ENCODE results near the gene VOPP1. TPM values are rescaled to one million over a fixed set of nuclear protein-coding genes. Genes with fewer than 3 reads are reported as not detected.
A peak's percentile ranks its signal among the peaks of the same experiment; 100 is the strongest.

The VOPP1 gene
- total and polyA plus RNA-seq, 2 experiments from 2014 or later: 27.5 to 86.5 TPM

DNA sequence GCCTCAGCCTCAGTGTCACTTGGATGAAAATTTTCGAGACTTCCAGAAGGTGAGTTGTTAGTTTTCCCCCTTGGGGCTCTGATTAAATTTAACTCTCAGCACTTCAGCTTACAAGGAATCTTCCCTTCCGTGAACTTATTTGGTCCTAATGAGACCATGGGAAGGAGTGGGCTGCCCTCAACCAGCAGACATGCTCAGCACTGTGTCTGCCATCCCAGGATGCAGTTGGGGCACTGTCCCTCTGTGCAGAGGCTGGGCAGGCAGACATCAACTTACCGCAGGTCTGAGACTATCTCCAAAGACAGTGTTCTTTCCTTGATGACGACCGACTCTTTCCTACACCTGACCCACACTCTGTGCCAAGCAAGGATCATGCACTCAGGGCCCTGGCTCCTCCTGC lies 36.7 kb downstream of the VOPP1 start:
- DNase-seq: no peak
- Histone ChIP-seq H3F3A (ENCODE audit: insufficient read depth) (peaks cover 44% of the 10 kb centered on the region), H3K27me3 (replicated peaks; ENCODE audit: insufficient read depth) (no peaks in the 10 kb centered on the region), H3K79me2 (ENCODE audit: insufficient read depth) (peaks cover 85% of the 10 kb centered on the region), H3K4me1 (ENCODE audit: insufficient read depth) (peaks cover 56% of the 10 kb centered on the region), H3K9ac (no peak overlapping the region), H3K4me2 (ENCODE audit: unreplicated experiment) (no peak overlapping the region), H4K20me1 (ENCODE audit: insufficient read depth) (peaks cover 25% of the 10 kb centered on the region), H3K9me2 (ENCODE audit: insufficient read depth) (no peaks in the 10 kb centered on the region), H2AFZ (no peak overlapping the region), H3K4me3 (no peak overlapping the region), H3K9me3 (ENCODE audit: low read depth) (no peaks in the 10 kb centered on the region), H3K36me3 (ENCODE audit: low read depth) (no peaks in the 10 kb centered on the region), H3K27ac (no peak overlapping the region)
- TF ChIP-seq EZH2 (IDR thresholded peaks at IDR 0.05; ENCODE audit: insufficient read depth, poor library complexity, severe bottlenecking) (no peak), EZH2phosphoT487 (IDR thresholded peaks at IDR 0.05; ENCODE audit: insufficient read depth, low read depth) (no peak)
- 92 to 98% methylated on average over 5 of the region's 5 CpGs for WGBS, 2 experiments (ENCODE audit: low coverage in 1 of 2, low lambda C conversion rate in 2 of 2, missing lambda C conversion rate in 2 of 2)
- in situ Hi-C loops (cut with MboI): no loop called here

DNA sequence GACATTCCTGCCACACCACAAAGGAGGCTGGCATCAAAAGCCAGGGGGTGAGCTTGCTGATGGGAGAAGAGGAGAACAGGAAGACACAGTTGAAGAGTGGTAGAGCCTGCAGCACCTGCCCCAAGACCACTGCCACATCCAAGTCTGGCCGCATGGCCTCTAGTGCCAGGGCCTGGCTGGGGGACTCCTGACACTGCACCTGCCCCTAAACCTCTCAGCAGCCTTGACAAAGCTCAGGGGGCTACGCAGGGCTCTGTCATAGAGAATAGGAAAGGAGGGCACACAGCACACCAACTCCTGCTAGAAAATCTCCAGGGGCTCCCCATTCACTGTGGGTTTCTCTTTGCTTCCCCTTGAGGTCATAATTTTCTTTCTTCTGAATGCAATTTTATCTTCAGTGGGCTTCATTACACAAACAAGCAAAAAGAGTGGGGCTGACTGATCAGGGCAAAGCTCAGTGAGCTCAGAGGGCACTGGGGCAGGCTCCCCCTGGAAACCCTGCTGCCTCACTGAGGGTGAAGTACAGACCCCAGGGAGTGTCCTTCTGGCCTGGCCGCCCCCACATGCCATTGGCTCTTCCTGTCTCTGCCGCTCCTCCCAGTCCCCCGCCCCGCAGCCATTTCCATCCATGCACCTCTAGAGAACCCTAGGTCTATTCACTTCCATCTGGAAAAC lies 37.2 kb downstream of the VOPP1 start:
- DNase-seq: no peak
- H3K36me3 ChIP-seq (ENCODE audit: low read depth): no peaks in the 10 kb centered on the region
- H3K4me3 ChIP-seq: no peak overlapping the region
- peaks cover 85% of the 10 kb centered on the region for H3K79me2 ChIP-seq (ENCODE audit: insufficient read depth)
- H3K4me1 ChIP-seq (ENCODE audit: insufficient read depth): peaks cover 56% of the 10 kb centered on the region
- in situ Hi-C loops (cut with MboI): no loop called here
- no peak overlapping the region for H3K27ac ChIP-seq
- no peaks in the 10 kb centered on the region for H3K27me3 ChIP-seq (replicated peaks; ENCODE audit: insufficient read depth)
- no peaks in the 10 kb centered on the region for H3K9me2 ChIP-seq (ENCODE audit: insufficient read depth)
- TF ChIP-seq EZH2phosphoT487 (IDR thresholded peaks at IDR 0.05; ENCODE audit: insufficient read depth, low read depth) (no peak), EZH2 (IDR thresholded peaks at IDR 0.05; ENCODE audit: insufficient read depth, poor library complexity, severe bottlenecking) (no peak)
- no peak overlapping the region for H3K9ac ChIP-seq
- no peak overlapping the region for H3K4me2 ChIP-seq (ENCODE audit: unreplicated experiment)
- H3K9me3 ChIP-seq (ENCODE audit: low read depth): no peaks in the 10 kb centered on the region
- WGBS, 2 experiments (ENCODE audit: low coverage in 1 of 2, low lambda C conversion rate in 2 of 2, missing lambda C conversion rate in 2 of 2): 89 to 97% methylated on average over 6 of the region's 6 CpGs
- H2AFZ ChIP-seq: no peak overlapping the region
- peaks cover 47% of the 10 kb centered on the region for H3F3A ChIP-seq (ENCODE audit: insufficient read depth)
- H4K20me1 ChIP-seq (ENCODE audit: insufficient read depth): peaks cover 22% of the 10 kb centered on the region

DNA sequence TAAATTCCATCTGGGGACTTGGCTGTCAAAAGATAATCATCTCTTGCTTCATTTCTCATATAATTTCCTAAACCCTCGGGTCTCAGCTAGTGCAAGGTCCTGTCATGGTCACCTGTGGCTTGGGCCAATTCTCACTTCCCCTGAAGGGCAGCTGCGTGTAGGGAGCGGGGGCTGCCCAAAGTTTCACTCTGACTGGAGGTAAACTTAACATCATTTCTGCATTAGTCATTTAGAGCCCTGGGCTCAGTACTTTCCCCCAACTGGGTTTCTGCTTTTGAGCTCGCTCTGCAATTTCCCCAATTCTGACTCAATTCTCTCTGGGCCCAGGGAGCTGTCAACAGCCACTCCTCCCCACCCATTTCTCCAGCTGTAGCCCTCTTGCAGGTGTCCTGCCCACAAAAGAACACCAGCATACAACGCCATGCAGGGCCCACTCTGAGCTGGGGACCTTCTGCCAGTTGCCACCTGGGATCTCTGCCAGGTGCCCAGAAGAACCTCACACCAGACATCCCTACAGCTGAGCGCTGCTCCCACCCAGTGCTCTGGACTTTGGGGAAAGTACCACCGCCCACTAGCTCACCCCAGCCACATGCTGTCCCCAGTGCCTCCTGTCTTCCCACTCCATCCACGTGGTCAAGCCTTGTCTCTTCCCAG lies 37.9 kb downstream of the VOPP1 start:
- Histone ChIP-seq H3K9me2 (ENCODE audit: insufficient read depth) (no peaks in the 10 kb centered on the region), H2AFZ (no peak overlapping the region), H3K36me3 (ENCODE audit: low read depth) (no peaks in the 10 kb centered on the region), H3K9ac (no peak overlapping the region), H3K79me2 (ENCODE audit: insufficient read depth) (peaks cover 85% of the 10 kb centered on the region), H3K9me3 (ENCODE audit: low read depth) (no peaks in the 10 kb centered on the region), H3K27ac (peak overlapping the region; percentile 6; the same call in 1 of the 2 replicates), H3K27me3 (replicated peaks; ENCODE audit: insufficient read depth) (no peaks in the 10 kb centered on the region), H3K4me2 (ENCODE audit: unreplicated experiment) (peak overlapping the region; percentile 13), H3K4me1 (ENCODE audit: insufficient read depth) (peaks cover 53% of the 10 kb centered on the region), H3F3A (ENCODE audit: insufficient read depth) (peaks cover 47% of the 10 kb centered on the region), H3K4me3 (no peak overlapping the region), H4K20me1 (ENCODE audit: insufficient read depth) (peaks cover 28% of the 10 kb centered on the region)
- peak; percentile 84 for DNase-seq
- in situ Hi-C loops (cut with MboI): no loop called here
- TF ChIP-seq EZH2phosphoT487 (IDR thresholded peaks at IDR 0.05; ENCODE audit: insufficient read depth, low read depth) (no peak), EZH2 (IDR thresholded peaks at IDR 0.05; ENCODE audit: insufficient read depth, poor library complexity, severe bottlenecking) (no peak)
- 27 to 28% methylated on average over 8 of the region's 8 CpGs for WGBS, 2 experiments (ENCODE audit: low coverage in 1 of 2, low lambda C conversion rate in 2 of 2, missing lambda C conversion rate in 2 of 2)

DNA sequence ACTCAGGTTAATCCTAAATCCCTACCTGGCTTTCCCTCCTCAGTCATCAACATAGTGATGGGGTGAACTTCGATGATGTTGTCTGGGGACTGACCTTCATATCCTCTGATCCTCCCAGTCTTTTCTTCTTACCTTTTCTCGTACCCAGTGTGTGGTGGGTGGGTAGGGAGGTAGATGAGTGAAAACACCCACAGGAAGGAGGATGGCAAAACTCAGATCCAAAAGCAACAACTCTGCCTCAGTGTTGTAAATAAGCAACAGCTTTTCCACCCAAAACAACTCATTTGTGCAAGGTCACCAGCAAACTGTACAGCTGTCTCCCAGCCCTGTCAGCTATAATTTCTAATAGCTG lies 38.6 kb downstream of the VOPP1 start:
- no peaks in the 10 kb centered on the region for H3K36me3 ChIP-seq (ENCODE audit: low read depth)
- H3K4me2 ChIP-seq (ENCODE audit: unreplicated experiment): peak overlapping the region; percentile 13
- H3K4me1 ChIP-seq (ENCODE audit: insufficient read depth): peaks cover 47% of the 10 kb centered on the region
- peaks cover 86% of the 10 kb centered on the region for H3K79me2 ChIP-seq (ENCODE audit: insufficient read depth)
- peak overlapping the region; percentile 6; the same call in 1 of the 2 replicates for H3K27ac ChIP-seq
- no peak overlapping the region for H3K9ac ChIP-seq
- no peaks in the 10 kb centered on the region for H3K9me2 ChIP-seq (ENCODE audit: insufficient read depth)
- TF ChIP-seq EZH2 (IDR thresholded peaks at IDR 0.05; ENCODE audit: insufficient read depth, poor library complexity, severe bottlenecking): no peak
- no peak for TF ChIP-seq EZH2phosphoT487 (IDR thresholded peaks at IDR 0.05; ENCODE audit: insufficient read depth, low read depth)
- H3K4me3 ChIP-seq: no peak overlapping the region
- H3K27me3 ChIP-seq (replicated peaks; ENCODE audit: insufficient read depth): no peaks in the 10 kb centered on the region
- no peak for DNase-seq
- H3K9me3 ChIP-seq (ENCODE audit: low read depth): no peaks in the 10 kb centered on the region
- peaks cover 29% of the 10 kb centered on the region for H4K20me1 ChIP-seq (ENCODE audit: insufficient read depth)
- 91 to 92% methylated on average over 2 of the region's 2 CpGs for WGBS, 2 experiments (ENCODE audit: low coverage in 1 of 2, low lambda C conversion rate in 2 of 2, missing lambda C conversion rate in 2 of 2)
- peaks cover 47% of the 10 kb centered on the region for H3F3A ChIP-seq (ENCODE audit: insufficient read depth)
- in situ Hi-C loops (cut with MboI): no loop called here
- no peak overlapping the region for H2AFZ ChIP-seq

All from GM23248 (cell line).